A673 (cell line): ENCODE measurements around the gene PEX5L. TPM values are rescaled to one million over a fixed set of nuclear protein-coding genes. Genes with fewer than 3 reads are reported as not detected.

ENCODE experiments used
- BruUV-seq: library from RNA; stranded (reverse); fragments of 400-500 nt; replicated peaks from 2 replicates; lab custom pipeline; 2021; lab: Mats Ljungman, UMichigan
- CTCF ChIA-PET: fragments of 300-600 bp; sonication (Branson Sonifier 250); formaldehyde crosslinking; loops from one replicate; lab custom pipeline; 2022; ENCODE audit warnings: antibody characterized with exemption; lab: Charles Lee
- POLR2A ChIA-PET: fragments of 300-600 bp; sonication (Branson Sonifier 250); formaldehyde crosslinking; loops from one replicate; lab custom pipeline; 2022; ENCODE audit warnings: antibody characterized with exemption; ENCODE audit not compliant: low non-redundant PET; lab: Charles Lee
- DNase-seq: peaks from one replicate; pipeline ENCODE4 v3.0.0-alpha.2; 2015; ENCODE audit warnings: low spot score
- H3K27ac ChIP-seq: fragments of 200-600 bp; sonication (generic); 2 replicates; pipeline ENCODE4 v1.5.1; 2016; ENCODE audit warnings: mixed run types, low read depth, mild to moderate bottlenecking, mixed read lengths, antibody characterized with exemption, low read length; ENCODE audit not compliant: poor library complexity, severe bottlenecking
- H3K27me3 ChIP-seq: fragments of 200-600 bp; sonication (generic); replicated peaks from 2 replicates; pipeline ENCODE4 v1.6.1; 2017; ENCODE audit warnings: mixed run types, low read depth, mild to moderate bottlenecking, mixed read lengths, antibody characterized with exemption, low read length; ENCODE audit not compliant: insufficient read depth, poor library complexity
- H3K36me3 ChIP-seq: fragments of 200-600 bp; sonication (generic); 2 replicates; pipeline ENCODE4 v1.6.1; 2016; ENCODE audit warnings: mixed run types, mild to moderate bottlenecking, mixed read lengths, antibody characterized with exemption, low read length; ENCODE audit not compliant: insufficient read depth, poor library complexity, severe bottlenecking
- H3K4me1 ChIP-seq: fragments of 200-600 bp; sonication (generic); 2 replicates; pipeline ENCODE4 v1.6.1; 2017; ENCODE audit warnings: mixed run types, mild to moderate bottlenecking, mixed read lengths, antibody characterized with exemption, low read length; ENCODE audit not compliant: insufficient read depth, poor library complexity, severe bottlenecking
- H3K4me3 ChIP-seq: fragments of 200-600 bp; sonication (generic); 2 replicates; pipeline ENCODE4 v1.5.1; 2016; ENCODE audit warnings: low read depth, mixed run types, mild to moderate bottlenecking, mixed read lengths, low read length; ENCODE audit not compliant: poor library complexity, severe bottlenecking
- H3K9me3 ChIP-seq: fragments of 200-600 bp; sonication (generic); 2 replicates; pipeline ENCODE4 v1.6.1; 2016; ENCODE audit warnings: mixed run types, low read depth, mild to moderate bottlenecking, mixed read lengths, antibody characterized with exemption, low read length; ENCODE audit not compliant: poor library complexity, severe bottlenecking
- CTCF ChIP-seq: fragments of 300-800, 200-600 bp; sonication (generic); conservative IDR thresholded peaks from 2 replicates; pipeline ENCODE4 v1.5.1; 2017; ENCODE audit warnings: low read depth, mild to moderate bottlenecking, antibody characterized with exemption, low read length, moderate library complexity, mixed read lengths
- EZH2 ChIP-seq: fragments of 200-600 bp; sonication (generic); IDR thresholded peaks from 2 replicates; pipeline ENCODE4 v1.6.1; 2017; ENCODE audit warnings: borderline replicate concordance, low read depth, mild to moderate bottlenecking, mixed read lengths, antibody characterized with exemption, low read length; ENCODE audit not compliant: poor library complexity, severe bottlenecking
- intact Hi-C: fragments of 100-400 bp; cut with micrococcal nuclease; formaldehyde crosslinking; loops from one replicate; pipeline ENCODE4 v1.10.0; 2022; ENCODE audit not compliant: unreplicated experiment
- total RNA-seq: library from RNA; stranded (reverse); gene quantifications from 2 replicates; pipeline ENCODE4 v1.2.3, GENCODE V29; 2021

PEX5L gene
- total RNA-seq, 1 experiment from 2014 or later = not detected

DNA sequence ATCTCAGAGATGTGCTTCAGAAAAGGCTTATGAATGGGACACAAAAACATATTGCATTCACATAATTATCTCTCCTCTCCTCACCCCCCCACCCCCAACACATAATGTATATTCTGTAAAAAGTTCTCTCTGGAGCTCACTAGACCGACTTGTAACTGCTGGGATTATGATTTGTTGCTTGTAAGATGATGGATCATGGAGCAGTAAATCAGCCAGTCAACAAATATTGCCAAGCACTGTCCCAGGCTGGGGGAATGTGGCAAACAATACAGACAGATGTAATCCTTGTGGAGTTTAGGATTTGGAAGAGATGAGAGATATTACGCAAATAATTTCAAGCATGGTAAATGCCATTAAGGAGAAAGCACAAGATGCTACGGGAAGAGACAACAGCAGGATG lies 114.8 kb downstream of the PEX5L start:
- H3K9me3 ChIP-seq = no peaks in the 10 kb centered on the region
- BruUV-seq = no TSS peak
- TF ChIP-seq EZH2 (no peak), CTCF (no peak)
- no peak overlapping the region for H3K27ac ChIP-seq
- intact Hi-C loops = no loop called here
- CTCF ChIA-PET = no interaction called here
- no peaks in the 10 kb centered on the region for H3K36me3 ChIP-seq
- peaks cover 74% of the 10 kb centered on the region for H3K27me3 ChIP-seq
- H3K4me1 ChIP-seq = no peaks in the 10 kb centered on the region
- no peak for DNase-seq
- no peak overlapping the region for H3K4me3 ChIP-seq
- POLR2A ChIA-PET = no interaction called here

DNA sequence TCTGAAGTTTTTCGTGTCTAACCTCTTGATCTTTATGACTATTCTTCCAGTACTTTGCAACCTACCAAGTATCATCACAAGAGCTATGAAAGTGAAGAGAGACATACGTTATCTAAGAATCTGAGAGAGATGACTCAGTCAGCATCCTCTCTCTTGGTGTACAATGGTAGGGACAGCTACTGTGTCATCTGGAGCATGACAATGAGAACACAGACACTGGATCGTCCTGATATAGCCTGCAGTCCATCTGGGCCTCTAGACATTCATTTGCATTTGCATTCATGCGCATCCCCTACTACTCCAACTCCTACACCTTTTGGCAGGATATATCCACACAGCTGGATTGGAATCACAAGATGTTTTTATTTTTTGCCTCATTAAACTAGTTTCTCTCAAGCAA lies 115.2 kb downstream of the PEX5L start:
- no peaks in the 10 kb centered on the region for H3K36me3 ChIP-seq
- H3K4me3 ChIP-seq = no peak overlapping the region
- H3K9me3 ChIP-seq = no peaks in the 10 kb centered on the region
- intact Hi-C loops = no loop called here
- no peak overlapping the region for H3K27ac ChIP-seq
- no TSS peak for BruUV-seq
- DNase-seq = no peak
- peaks cover 69% of the 10 kb centered on the region for H3K27me3 ChIP-seq
- CTCF ChIA-PET = no interaction called here
- no peaks in the 10 kb centered on the region for H3K4me1 ChIP-seq
- TF ChIP-seq CTCF (no peak), EZH2 (no peak)
- POLR2A ChIA-PET = no interaction called here

DNA sequence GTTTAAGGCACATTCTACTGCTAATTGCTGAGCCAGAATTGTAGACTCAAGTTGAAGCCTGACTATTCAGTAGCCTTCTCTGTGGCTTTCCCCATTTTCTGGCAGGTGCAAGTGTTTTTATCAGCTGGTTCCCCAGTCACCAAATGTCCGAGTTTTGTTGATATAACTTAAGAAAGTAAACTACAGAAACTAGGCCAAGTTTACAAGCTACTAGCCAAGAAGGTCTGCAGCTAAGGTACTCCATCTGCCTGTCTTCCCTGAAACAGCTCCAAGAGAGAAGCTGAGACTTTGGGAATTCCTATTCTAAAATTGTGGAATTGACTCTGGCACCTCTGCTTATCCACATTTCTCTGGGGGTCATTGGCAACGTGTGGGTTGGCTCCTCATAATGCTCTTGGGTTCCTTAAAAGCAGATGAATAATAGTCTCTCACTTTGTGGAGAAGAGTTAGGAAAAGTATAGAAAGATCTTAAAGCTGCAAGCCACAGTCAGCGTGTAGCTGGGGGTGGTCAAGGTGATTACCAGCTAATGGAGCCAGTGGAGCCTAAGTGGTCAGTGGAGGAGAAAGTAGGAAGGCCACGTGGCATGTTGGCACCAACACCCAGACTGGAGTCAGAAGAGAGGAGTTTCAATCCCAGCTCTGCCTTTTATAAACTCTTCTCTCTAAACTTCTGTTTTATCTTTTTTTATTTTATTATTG lies 128.8 kb downstream of the PEX5L start:
- no peaks in the 10 kb centered on the region for H3K9me3 ChIP-seq
- DNase-seq = no peak
- no peaks in the 10 kb centered on the region for H3K4me1 ChIP-seq
- no peak overlapping the region for H3K4me3 ChIP-seq
- ChIA-PET CTCF (no interaction called here), POLR2A (no interaction called here)
- no peak overlapping the region for H3K27ac ChIP-seq
- intact Hi-C loops = no loop called here
- no TSS peak for BruUV-seq
- TF ChIP-seq CTCF (no peak), EZH2 (no peak)
- H3K36me3 ChIP-seq = no peaks in the 10 kb centered on the region
- peaks cover 42% of the 10 kb centered on the region for H3K27me3 ChIP-seq
